Measurements from ENCODE around the gene SLC22A16.

Gene SLC22A16

GRCh38 chr6:110415086-110415916 is 61.1 kb downstream of the SLC22A16 start, which contains the start of gene DDO:
DDO (minus strand) TSS chr6:110415575; CDS start chr6:110413462, 2,113 bp downstream.
- no peak for DNase-seq
- in situ Hi-C loops (cut with MboI; ENCODE audit: low pct_unique_long_range_greater_than_20kb, low sequenced_read_pairs) = no loop called here

GRCh38 chr6:110414669-110415068 is 61.7 kb downstream of the SLC22A16 start:
- in situ Hi-C loops (cut with MboI; ENCODE audit: low pct_unique_long_range_greater_than_20kb, low sequenced_read_pairs) = no loop called here
- no peak for DNase-seq

- DNase-seq = no peak
- in situ Hi-C loops (cut with MboI; ENCODE audit: low pct_unique_long_range_greater_than_20kb, low sequenced_read_pairs) = no loop called here
Measured at GRCh38 chr6:110412360-110412759, 64.1 kb downstream of the SLC22A16 start.

- in situ Hi-C loops (cut with MboI; ENCODE audit: low pct_unique_long_range_greater_than_20kb, low sequenced_read_pairs) = no loop called here
- no peak for DNase-seq
Measured at GRCh38 chr6:110410511-110410910, 65.9 kb downstream of the SLC22A16 start.

- no peak for DNase-seq
- in situ Hi-C loops (cut with MboI; ENCODE audit: low pct_unique_long_range_greater_than_20kb, low sequenced_read_pairs) = no loop called here
Measured at GRCh38 chr6:110409794-110410193, 66.6 kb downstream of the SLC22A16 start.

- in situ Hi-C loops (cut with MboI; ENCODE audit: low pct_unique_long_range_greater_than_20kb, low sequenced_read_pairs) = no loop called here
- DNase-seq = no peak
Measured at GRCh38 chr6:110408901-110409300, 67.5 kb downstream of the SLC22A16 start.

GRCh38 chr6:110404607-110405006 is 71.8 kb downstream of the SLC22A16 start:
- in situ Hi-C loops (cut with MboI; ENCODE audit: low pct_unique_long_range_greater_than_20kb, low sequenced_read_pairs) = no loop called here
- DNase-seq = no peak

GRCh38 chr6:110401585-110402176 is 74.7 kb downstream of the SLC22A16 start:
- in situ Hi-C loops (cut with MboI; ENCODE audit: low pct_unique_long_range_greater_than_20kb, low sequenced_read_pairs) = no loop called here
- no peak for DNase-seq

GRCh38 chr6:110400208-110400607 is 76.2 kb downstream of the SLC22A16 start:
- in situ Hi-C loops (cut with MboI; ENCODE audit: low pct_unique_long_range_greater_than_20kb, low sequenced_read_pairs) = no loop called here
- DNase-seq = no peak

- in situ Hi-C loops (cut with MboI; ENCODE audit: low pct_unique_long_range_greater_than_20kb, low sequenced_read_pairs) = loop anchor here (25.0 kb wide), 1 partner anchor 337 kb away; no protein-coding TSS in a partner anchor
- no peak for DNase-seq
Measured at GRCh38 chr6:110399219-110400071, 77.0 kb downstream of the SLC22A16 start.

GRCh38 chr6:110398778-110399177 is 77.6 kb downstream of the SLC22A16 start:
- no peak for DNase-seq
- in situ Hi-C loops (cut with MboI; ENCODE audit: low pct_unique_long_range_greater_than_20kb, low sequenced_read_pairs) = loop anchor here (25.0 kb wide), 1 partner anchor 336 kb away; no protein-coding TSS in a partner anchor

- in situ Hi-C loops (cut with MboI; ENCODE audit: low pct_unique_long_range_greater_than_20kb, low sequenced_read_pairs) = loop anchor here (25.0 kb wide), 1 partner anchor 333 kb away; no protein-coding TSS in a partner anchor
- DNase-seq = no peak
Measured at GRCh38 chr6:110395221-110395620, 81.2 kb downstream of the SLC22A16 start.

GRCh38 chr6:110394409-110394808 is 82.0 kb downstream of the SLC22A16 start:
- in situ Hi-C loops (cut with MboI; ENCODE audit: low pct_unique_long_range_greater_than_20kb, low sequenced_read_pairs) = loop anchor here (25.0 kb wide), 1 partner anchor 332 kb away; no protein-coding TSS in a partner anchor
- DNase-seq = no peak

- DNase-seq = no peak
- in situ Hi-C loops (cut with MboI; ENCODE audit: low pct_unique_long_range_greater_than_20kb, low sequenced_read_pairs) = loop anchor here (25.0 kb wide), 1 partner anchor 330 kb away; no protein-coding TSS in a partner anchor
Measured at GRCh38 chr6:110392727-110393126, 83.7 kb downstream of the SLC22A16 start.

GRCh38 chr6:110390404-110390803 is 86.0 kb downstream of the SLC22A16 start:
- in situ Hi-C loops (cut with MboI; ENCODE audit: low pct_unique_long_range_greater_than_20kb, low sequenced_read_pairs) = loop anchor here (25.0 kb wide), 1 partner anchor 328 kb away; no protein-coding TSS in a partner anchor

GRCh38 chr6:110389689-110390382 is 86.6 kb downstream of the SLC22A16 start:
- DNase-seq = peak; percentile 72
- in situ Hi-C loops (cut with MboI; ENCODE audit: low pct_unique_long_range_greater_than_20kb, low sequenced_read_pairs) = loop anchor here (25.0 kb wide), 1 partner anchor 328 kb away; no protein-coding TSS in a partner anchor

More at GRCh38 chr6:110390404-110390803, 86.0 kb downstream of the SLC22A16 start:
- no peak for DNase-seq

GRCh38 chr6:110387986-110388385 is 88.4 kb downstream of the SLC22A16 start:
- in situ Hi-C loops (cut with MboI; ENCODE audit: low pct_unique_long_range_greater_than_20kb, low sequenced_read_pairs) = loop anchor here (25.0 kb wide), 1 partner anchor 326 kb away; no protein-coding TSS in a partner anchor
- DNase-seq = no peak

- no peak for DNase-seq
- in situ Hi-C loops (cut with MboI; ENCODE audit: low pct_unique_long_range_greater_than_20kb, low sequenced_read_pairs) = loop anchor here (25.0 kb wide), 1 partner anchor 323 kb away; no protein-coding TSS in a partner anchor
Measured at GRCh38 chr6:110385458-110385863, 91.0 kb downstream of the SLC22A16 start.

Measured in KBM-7 (cell line).